Suprapubic skin (tissue), 4 donors: ENCODE measurements around the gene LRRC61. TPM values are rescaled to one million over a fixed set of nuclear protein-coding genes. Genes with fewer than 3 reads are reported as not detected.

Source experiments
- DNase-seq, 2 donors: peaks; one replicate each; pipeline ENCODE4 v3.0.0-alpha.2; 2019; ENCODE audit warnings: low spot score in 2 of 2
- H3K27ac ChIP-seq: fragments of 200-600 bp; sonication (generic); one replicate; pipeline ENCODE4 v1.5.1; 2019
- H3K27me3 ChIP-seq: fragments of 200-600 bp; sonication (generic); one replicate; pipeline ENCODE4 v1.5.1; 2019
- H3K36me3 ChIP-seq: fragments of 200-600 bp; sonication (generic); one replicate; pipeline ENCODE4 v1.5.1; 2019
- H3K4me1 ChIP-seq: fragments of 200-600 bp; sonication (generic); one replicate; pipeline ENCODE4 v1.5.1; 2019
- H3K4me3 ChIP-seq: fragments of 200-600 bp; sonication (generic); one replicate; pipeline ENCODE4 v1.5.1; 2019; ENCODE audit warnings: mild to moderate bottlenecking
- H3K9me3 ChIP-seq: fragments of 200-600 bp; sonication (generic); one replicate; pipeline ENCODE4 v1.5.1; 2019
- EP300 ChIP-seq: sonication (generic); formaldehyde crosslinking; IDR thresholded peaks from one replicate; pipeline ENCODE4 v1.6.1; 2017; ENCODE audit warnings: antibody characterized with exemption
- POLR2A ChIP-seq, 2 donors: fragments of 450-650 bp; IDR thresholded peaks; one replicate each; pipeline ENCODE4 v1.6.1; 2017; ENCODE audit warnings: antibody characterized with exemption in 2 of 2, mild to moderate bottlenecking in 2 of 2, moderate library complexity in 2 of 2
- POLR2AphosphoS5 ChIP-seq, 3 donors: sonication (generic); formaldehyde crosslinking; IDR thresholded peaks; one replicate each; pipeline ENCODE4 v1.6.1; 2017; ENCODE audit warnings: antibody characterized with exemption in 3 of 3
- WGBS: methylation state at CpG from one replicate; pipeline ENCODE4 v1.1.5; 2018; 5-methylcytosine and 5-hydroxymethylcytosine counted together
- total RNA-seq, 4 donors: library from RNA; depleted of rRNA; stranded (reverse); fragments of >200 nt; gene quantifications; one replicate each; pipeline ENCODE4 v1.1.0, GENCODE V29; 2016
- TF ChIP-seq, protein P1 (sequence below), 2 donors: fragments of 200-600 bp in 1 of 2; fragments of 450-650 bp in 1 of 2; sonication (generic) in 1 of 2; IDR thresholded peaks; one replicate each; pipeline ENCODE4 v1.5.1; 2016 to 2019; ENCODE audit warnings: antibody characterized with exemption in 2 of 2, mild to moderate bottlenecking in 1 of 2, moderate library complexity in 1 of 2

LRRC61 gene
- total RNA-seq, 4 donors from 2014 or later: 7.9 to 29.0 (median 22.5) TPM

- Histone ChIP-seq H3K27me3 (peaks cover 9% of the 10 kb centered on the region), H3K27ac (no peak overlapping the region), H3K4me1 (peaks cover 20% of the 10 kb centered on the region), H3K36me3 (no peaks in the 10 kb centered on the region), H3K9me3 (no peaks in the 10 kb centered on the region), H3K4me3 (no peak overlapping the region)
- WGBS: 53% methylated on average over 6 of the region's 6 CpGs
- TF ChIP-seq POLR2AphosphoS5 (IDR thresholded peaks at IDR 0.05): no peak
- no peak for TF ChIP-seq EP300
- TF ChIP-seq POLR2A (IDR thresholded peaks at IDR 0.05): no peak
- DNase-seq: no peak
Measured at GRCh38 chr7:150335774-150336112, 12.6 kb downstream of the LRRC61 start.

- H3K36me3 ChIP-seq: no peaks in the 10 kb centered on the region
- H3K4me3 ChIP-seq: no peak overlapping the region
- peaks cover 27% of the 10 kb centered on the region for H3K4me1 ChIP-seq
- H3K27me3 ChIP-seq: peaks cover 19% of the 10 kb centered on the region
- no peak for DNase-seq
- TF ChIP-seq, protein P1, sequence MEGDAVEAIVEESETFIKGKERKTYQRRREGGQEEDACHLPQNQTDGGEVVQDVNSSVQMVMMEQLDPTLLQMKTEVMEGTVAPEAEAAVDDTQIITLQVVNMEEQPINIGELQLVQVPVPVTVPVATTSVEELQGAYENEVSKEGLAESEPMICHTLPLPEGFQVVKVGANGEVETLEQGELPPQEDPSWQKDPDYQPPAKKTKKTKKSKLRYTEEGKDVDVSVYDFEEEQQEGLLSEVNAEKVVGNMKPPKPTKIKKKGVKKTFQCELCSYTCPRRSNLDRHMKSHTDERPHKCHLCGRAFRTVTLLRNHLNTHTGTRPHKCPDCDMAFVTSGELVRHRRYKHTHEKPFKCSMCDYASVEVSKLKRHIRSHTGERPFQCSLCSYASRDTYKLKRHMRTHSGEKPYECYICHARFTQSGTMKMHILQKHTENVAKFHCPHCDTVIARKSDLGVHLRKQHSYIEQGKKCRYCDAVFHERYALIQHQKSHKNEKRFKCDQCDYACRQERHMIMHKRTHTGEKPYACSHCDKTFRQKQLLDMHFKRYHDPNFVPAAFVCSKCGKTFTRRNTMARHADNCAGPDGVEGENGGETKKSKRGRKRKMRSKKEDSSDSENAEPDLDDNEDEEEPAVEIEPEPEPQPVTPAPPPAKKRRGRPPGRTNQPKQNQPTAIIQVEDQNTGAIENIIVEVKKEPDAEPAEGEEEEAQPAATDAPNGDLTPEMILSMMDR (IDR thresholded peaks at IDR 0.05): no peak
- no peak for TF ChIP-seq POLR2A (IDR thresholded peaks at IDR 0.05)
- no peak for TF ChIP-seq POLR2AphosphoS5 (IDR thresholded peaks at IDR 0.05)
- no peak for TF ChIP-seq EP300
- H3K27ac ChIP-seq: no peak overlapping the region
- no CpG with 5 or more reads among the region's 14 CpGs for WGBS
- no peaks in the 10 kb centered on the region for H3K9me3 ChIP-seq
Measured at GRCh38 chr7:150336746-150337145, 13.6 kb downstream of the LRRC61 start.

- no peak overlapping the region for H3K4me3 ChIP-seq
- no peak for DNase-seq
- no peaks in the 10 kb centered on the region for H3K36me3 ChIP-seq
- H3K27me3 ChIP-seq: peaks cover 23% of the 10 kb centered on the region
- WGBS: 83% methylated on average over 2 of the region's 18 CpGs
- TF ChIP-seq, protein P1 (IDR thresholded peaks at IDR 0.05): no peak
- no peak for TF ChIP-seq EP300
- TF ChIP-seq POLR2AphosphoS5 (IDR thresholded peaks at IDR 0.05): no peak
- no peak for TF ChIP-seq POLR2A (IDR thresholded peaks at IDR 0.05)
- H3K27ac ChIP-seq: no peak overlapping the region
- peaks cover 27% of the 10 kb centered on the region for H3K4me1 ChIP-seq
- H3K9me3 ChIP-seq: no peaks in the 10 kb centered on the region
Measured at GRCh38 chr7:150337179-150337578, 14.0 kb downstream of the LRRC61 start.

DNA sequence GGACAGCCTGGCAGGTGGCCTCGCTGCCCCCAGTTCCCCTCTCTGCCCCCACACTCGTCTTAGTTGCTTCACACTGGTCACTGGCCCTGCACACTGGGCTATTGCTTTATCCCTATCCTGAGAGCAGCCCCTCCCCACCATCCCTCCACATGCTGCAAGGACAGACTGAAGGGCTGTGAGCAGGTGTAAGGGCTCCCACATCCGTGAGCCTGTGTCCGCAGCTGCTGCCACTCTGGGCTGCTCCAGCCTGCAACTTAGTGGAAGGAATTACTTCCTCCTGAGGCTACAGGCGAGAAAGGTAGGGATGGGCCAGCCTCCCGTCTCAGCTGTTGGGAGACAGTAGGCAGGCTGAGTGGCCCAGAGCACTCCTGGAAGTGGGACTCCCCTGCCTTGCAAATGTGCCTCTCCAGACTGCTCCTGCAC, 14.5 kb downstream of the LRRC61 start:
- H3K9me3 ChIP-seq: no peaks in the 10 kb centered on the region
- DNase-seq: no peak
- H3K27ac ChIP-seq: no peak overlapping the region
- no peak for TF ChIP-seq EP300
- TF ChIP-seq, protein P1 (IDR thresholded peaks at IDR 0.05): no peak
- no peak for TF ChIP-seq POLR2A (IDR thresholded peaks at IDR 0.05)
- TF ChIP-seq POLR2AphosphoS5 (IDR thresholded peaks at IDR 0.05): no peak
- H3K4me3 ChIP-seq: no peak overlapping the region
- H3K36me3 ChIP-seq: no peaks in the 10 kb centered on the region
- peaks cover 27% of the 10 kb centered on the region for H3K4me1 ChIP-seq
- H3K27me3 ChIP-seq: peaks cover 23% of the 10 kb centered on the region
- WGBS: 78% methylated on average over 3 of the region's 6 CpGs

GRCh38 chr7:150338166-150338829, 15.1 kb downstream of the LRRC61 start:
- H3K4me1 ChIP-seq: peaks cover 27% of the 10 kb centered on the region
- H3K9me3 ChIP-seq: no peaks in the 10 kb centered on the region
- no peak for DNase-seq
- TF ChIP-seq POLR2A (IDR thresholded peaks at IDR 0.05): no peak
- no peak for TF ChIP-seq EP300
- TF ChIP-seq POLR2AphosphoS5 (IDR thresholded peaks at IDR 0.05): no peak
- TF ChIP-seq, protein P1 (IDR thresholded peaks at IDR 0.05): no peak
- H3K27ac ChIP-seq: no peak overlapping the region
- H3K27me3 ChIP-seq: peaks cover 26% of the 10 kb centered on the region
- no peak overlapping the region for H3K4me3 ChIP-seq
- H3K36me3 ChIP-seq: no peaks in the 10 kb centered on the region
- WGBS: 78% methylated on average over 5 of the region's 11 CpGs
